Mammary epithelial cell (primary cell): Measurements from ENCODE around the gene TCAIM.

Experiments used
- EZH2 ChIP-seq: IDR thresholded peaks from 2 replicates; pipeline ENCODE4 v1.6.1; 2012; ENCODE audit warnings: low read length, inconsistent platforms, borderline replicate concordance
- TF ChIP-seq, protein P1 (sequence below), 2 donors: IDR thresholded peaks in 1 of 2; conservative IDR thresholded peaks in 1 of 2; 2 replicates each; pipeline ENCODE4 v1.5.1; 2011 to 2012; ENCODE audit warnings: inconsistent platforms in 2 of 2, low read length in 2 of 2, mild to moderate bottlenecking in 2 of 2, control low read depth in 1 of 2, low read depth in 1 of 2; ENCODE audit not compliant: insufficient read depth in 1 of 2; ENCODE audit errors: extremely low read depth in 1 of 2

DNA sequence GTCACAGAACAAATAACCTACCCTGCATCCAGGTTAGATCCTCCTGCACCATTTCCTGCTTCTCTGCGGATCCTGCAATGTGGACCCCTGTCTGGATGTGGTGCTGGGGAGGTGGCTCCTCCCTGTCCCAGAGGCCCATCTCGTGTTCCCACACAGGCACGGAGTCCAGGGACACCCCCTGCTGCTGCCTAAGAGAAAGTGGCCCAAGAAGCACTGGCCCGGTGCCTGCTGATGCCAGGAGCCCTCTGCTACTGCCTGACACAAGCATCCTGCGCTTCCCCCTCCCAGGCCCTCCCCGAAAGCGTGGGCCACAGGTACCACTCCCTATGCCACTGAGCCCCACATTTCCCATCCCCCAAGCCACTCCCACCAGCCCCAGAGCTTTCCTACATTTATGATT lies 90.3 kb downstream of the TCAIM start:
- TF ChIP-seq, protein P1, sequence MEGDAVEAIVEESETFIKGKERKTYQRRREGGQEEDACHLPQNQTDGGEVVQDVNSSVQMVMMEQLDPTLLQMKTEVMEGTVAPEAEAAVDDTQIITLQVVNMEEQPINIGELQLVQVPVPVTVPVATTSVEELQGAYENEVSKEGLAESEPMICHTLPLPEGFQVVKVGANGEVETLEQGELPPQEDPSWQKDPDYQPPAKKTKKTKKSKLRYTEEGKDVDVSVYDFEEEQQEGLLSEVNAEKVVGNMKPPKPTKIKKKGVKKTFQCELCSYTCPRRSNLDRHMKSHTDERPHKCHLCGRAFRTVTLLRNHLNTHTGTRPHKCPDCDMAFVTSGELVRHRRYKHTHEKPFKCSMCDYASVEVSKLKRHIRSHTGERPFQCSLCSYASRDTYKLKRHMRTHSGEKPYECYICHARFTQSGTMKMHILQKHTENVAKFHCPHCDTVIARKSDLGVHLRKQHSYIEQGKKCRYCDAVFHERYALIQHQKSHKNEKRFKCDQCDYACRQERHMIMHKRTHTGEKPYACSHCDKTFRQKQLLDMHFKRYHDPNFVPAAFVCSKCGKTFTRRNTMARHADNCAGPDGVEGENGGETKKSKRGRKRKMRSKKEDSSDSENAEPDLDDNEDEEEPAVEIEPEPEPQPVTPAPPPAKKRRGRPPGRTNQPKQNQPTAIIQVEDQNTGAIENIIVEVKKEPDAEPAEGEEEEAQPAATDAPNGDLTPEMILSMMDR (conservative IDR thresholded peaks at IDR 0.05 in 1 of 2, IDR thresholded peaks at IDR 0.05 in 1 of 2; ENCODE audit: extremely low read depth in 1 of 2, insufficient read depth in 1 of 2, low read depth in 1 of 2, low read length in 2 of 2), result no peak
- TF ChIP-seq EZH2, result no peak
